NCI-H187 treated with DMSO at 0.1 percent for 48 hours (cell line): ENCODE measurements around the gene GNA12.
"Not testable (repeated sequence)": the region's sequence is repeated elsewhere in the genome, so short reads cannot be mapped to it uniquely, and the experiment has no call there.

Source experiments
- DNase-seq: peaks from one replicate; lab custom pipeline; 2025; lab: John Stamatoyannopoulos, UW

Gene GNA12

GRCh38 chr7:2751086-2751485 lies 93.0 kb downstream of the GNA12 start:
- DNase-seq: no peak

GRCh38 chr7:2750004-2750407 lies 94.1 kb downstream of the GNA12 start:
- DNase-seq: no peak

DNA sequence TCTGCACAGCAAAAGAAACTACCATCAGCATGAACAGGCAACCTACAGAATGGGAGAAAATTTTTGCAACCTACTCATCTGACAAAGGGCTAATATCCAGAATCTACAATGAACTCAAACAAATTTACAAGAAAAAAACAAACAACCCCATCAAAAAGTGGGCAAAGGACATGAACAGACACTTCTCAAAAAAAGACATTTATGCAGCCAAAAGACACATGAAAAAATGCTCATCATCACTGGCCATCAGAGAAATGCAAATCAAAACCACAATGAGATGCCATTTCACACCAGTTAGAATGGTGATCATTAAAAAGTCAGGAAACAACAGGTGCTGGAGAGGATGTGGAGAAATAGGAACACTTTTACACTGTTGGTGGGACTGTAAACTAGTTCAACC lies 95.4 kb downstream of the GNA12 start:
- not testable (repeated sequence) for DNase-seq

DNA sequence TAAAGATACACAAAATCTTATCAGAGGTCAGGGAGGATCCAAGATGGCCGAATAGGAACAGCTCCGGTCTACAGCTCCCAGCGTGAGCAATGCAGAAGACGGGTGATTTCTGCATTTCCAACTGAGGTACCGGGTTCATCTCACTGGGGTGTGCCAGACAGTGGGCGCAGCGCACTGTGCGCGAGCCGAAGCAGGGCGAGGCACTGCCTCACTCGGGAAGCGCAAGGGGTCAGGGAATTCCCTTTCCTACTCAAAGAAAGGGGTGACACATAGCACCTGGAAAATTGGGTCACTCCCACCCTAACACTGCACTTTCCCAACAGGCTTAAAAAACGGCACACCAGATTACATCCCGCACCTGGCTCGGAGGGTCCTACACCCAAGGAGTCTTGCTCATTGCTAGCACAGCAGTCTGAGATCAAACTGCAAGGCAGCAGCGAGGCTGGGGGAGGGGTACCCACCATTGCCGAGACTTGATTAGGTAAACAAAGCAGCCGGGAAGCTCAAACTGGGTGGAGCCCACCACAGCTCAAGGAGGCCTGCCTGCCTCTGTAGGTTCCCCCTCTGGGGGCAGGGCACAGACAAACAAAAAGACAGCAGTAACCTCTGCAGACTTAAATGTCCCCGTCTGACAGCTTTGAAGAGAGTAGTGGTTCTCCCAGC lies 100.5 kb downstream of the GNA12 start:
- not testable (repeated sequence) for DNase-seq

DNA sequence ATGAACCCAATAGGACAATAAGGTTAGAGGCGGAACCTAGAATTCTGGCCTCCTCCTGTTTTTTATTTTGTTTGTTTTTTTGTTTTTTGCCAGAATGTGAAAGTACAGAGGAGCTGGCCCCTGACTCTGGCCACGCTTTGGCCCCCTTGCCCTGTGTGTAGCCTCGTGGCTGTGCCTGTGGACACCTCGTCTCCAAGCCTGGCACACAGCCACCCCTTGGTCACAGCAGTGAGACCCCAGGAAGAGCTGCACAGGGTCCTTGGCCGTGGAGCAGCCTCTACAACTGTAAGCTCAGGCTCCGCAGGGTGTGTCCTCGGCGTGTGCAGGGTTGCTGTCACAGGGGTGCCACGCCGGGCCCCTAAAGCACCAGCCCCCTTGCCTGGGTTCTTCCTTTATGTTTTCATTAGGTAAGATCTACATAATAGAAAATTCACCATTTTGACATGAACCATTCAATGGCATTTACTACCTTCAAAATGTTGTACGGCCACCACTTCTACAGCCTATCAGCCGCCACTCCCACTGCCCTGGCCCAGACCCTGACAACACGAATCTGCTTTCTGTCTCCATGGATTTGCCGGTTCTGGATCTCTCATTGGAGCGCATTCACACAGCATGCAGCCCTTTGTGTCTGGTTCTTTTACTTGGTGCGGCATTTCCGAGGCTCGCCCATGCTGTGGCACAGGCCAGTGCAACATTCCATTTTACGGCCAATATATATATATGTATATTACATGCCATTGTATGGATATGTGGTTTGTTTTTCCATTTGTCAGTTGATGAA lies 105.2 kb downstream of the GNA12 start:
- DNase-seq: no peak

DNA sequence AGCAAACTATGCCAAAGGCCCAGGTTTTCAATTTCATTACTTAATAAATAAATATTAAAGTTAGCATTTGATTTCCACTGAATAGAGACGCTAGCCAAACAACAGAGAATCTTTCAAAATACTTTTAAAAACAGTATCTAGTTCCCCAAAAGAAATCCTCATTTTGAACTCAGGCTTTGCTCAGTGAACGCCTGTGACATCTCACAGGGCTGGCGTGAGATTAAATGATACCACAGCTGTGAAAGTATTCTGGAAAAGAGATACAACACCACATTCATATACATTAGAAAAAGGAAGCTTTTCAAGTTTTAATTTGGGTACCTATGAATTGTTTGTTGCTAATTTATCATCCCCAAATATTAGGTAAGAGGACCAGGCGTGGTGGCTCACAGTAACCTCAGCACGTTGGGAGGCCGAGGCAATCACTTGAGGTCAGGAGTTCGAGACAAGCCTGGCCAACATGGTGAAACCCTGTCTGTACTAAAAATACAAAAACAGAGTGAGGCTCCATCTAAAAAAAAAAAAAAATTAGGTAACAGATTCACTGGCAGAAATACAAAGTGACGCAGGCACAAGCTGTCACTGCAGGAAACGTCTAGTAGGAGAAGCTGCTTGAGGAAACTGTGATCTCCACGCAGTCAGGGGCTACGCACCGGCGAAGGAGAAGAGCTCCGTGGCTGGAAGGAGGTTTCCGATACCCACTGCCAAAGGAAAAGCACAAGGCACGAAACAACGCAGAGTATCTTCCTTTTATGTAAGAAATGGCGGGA lies 106.2 kb downstream of the GNA12 start:
- DNase-seq: no peak

DNA sequence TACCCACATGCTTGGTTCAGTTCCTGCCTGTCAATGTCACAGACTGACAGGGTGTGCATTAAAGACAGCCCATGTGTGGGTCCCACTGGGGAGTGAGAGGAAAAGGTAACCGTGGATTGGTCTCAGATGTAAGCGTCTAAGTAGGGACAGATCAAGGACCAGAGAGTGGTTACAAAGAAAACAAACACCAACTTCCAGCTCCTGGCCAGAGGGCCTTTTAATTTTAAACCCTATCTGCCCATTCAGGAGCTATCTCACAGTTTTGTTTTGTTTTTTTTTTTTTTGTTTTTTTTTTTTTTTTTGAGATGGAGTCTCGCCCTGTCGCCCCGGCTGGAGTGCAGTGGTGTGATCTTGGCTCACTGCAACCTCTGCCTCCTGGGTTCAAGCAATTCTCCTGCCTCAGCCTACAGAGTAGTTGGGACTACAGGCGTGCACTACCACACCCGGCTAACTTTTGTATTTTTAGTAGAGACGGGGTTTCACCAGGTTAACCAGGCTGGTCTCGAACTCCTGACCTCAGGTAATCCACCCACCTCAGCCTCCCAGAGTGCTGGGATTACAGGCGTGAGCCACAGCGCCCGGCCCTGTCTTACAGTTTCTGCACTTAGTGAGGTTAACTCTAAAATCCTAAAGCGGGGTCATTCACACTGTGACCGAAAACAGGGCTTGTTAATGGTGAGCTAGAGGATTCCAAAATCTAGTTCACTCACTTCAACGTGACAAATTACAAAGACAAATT lies 106.9 kb downstream of the GNA12 start:
- DNase-seq: not testable (repeated sequence)

DNA sequence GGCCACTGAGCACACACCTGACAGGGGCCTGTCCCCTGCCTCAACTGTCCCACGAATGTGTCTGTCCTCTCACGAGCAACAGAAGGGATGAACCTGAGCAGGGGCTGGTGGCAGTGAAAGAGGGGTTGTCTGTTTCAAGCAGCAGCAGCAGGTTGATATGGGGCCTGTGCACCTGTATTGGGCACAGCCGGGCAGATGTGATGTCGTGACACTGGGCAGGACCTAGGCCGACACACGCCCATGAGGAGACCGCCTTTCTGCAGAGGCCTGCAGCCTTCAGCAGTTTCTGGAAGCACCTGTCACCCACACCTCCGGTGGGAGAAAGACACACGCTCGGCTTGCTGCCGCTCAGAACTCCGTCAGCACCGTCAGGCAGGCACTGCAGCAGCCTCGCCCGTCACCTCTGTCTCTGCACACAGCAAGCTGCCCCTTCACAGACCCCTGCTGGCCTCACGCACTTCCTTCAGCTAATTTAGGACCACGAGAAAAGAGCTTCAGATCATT lies 107.6 kb downstream of the GNA12 start:
- no peak for DNase-seq

GRCh38 chr7:2735744-2736143 lies 108.4 kb downstream of the GNA12 start:
- DNase-seq: no peak

GRCh38 chr7:2734751-2735571 lies 109.1 kb downstream of the GNA12 start:
- DNase-seq: no peak

DNA sequence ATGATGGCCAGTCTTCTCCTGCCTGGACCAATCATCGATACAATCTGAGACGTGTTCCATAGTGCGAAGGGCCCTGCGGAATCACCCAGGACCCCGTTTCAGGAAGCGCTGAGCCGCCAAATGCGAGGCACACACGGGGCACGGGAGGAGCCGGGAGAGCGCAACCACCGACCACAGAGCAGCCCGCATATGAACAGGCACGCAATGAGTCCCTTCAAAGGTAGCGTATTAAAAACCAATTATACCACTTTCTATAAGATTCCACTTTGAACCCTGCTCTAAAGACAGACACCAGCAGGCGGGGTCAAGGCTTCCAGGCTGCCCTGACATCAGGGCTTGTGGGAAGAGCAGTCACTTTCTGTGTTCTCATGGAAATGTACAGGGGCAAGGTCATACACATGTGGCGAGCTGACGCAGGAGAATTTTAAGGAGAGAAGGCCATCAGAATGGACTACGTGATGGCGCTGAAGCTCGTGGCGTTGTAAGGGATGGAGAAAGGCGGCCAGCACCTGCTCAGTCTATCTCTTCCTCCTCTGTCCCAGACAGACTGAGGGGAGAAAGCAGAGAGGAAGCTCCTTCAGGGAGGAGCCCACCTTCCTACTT lies 109.9 kb downstream of the GNA12 start:
- no peak for DNase-seq

DNA sequence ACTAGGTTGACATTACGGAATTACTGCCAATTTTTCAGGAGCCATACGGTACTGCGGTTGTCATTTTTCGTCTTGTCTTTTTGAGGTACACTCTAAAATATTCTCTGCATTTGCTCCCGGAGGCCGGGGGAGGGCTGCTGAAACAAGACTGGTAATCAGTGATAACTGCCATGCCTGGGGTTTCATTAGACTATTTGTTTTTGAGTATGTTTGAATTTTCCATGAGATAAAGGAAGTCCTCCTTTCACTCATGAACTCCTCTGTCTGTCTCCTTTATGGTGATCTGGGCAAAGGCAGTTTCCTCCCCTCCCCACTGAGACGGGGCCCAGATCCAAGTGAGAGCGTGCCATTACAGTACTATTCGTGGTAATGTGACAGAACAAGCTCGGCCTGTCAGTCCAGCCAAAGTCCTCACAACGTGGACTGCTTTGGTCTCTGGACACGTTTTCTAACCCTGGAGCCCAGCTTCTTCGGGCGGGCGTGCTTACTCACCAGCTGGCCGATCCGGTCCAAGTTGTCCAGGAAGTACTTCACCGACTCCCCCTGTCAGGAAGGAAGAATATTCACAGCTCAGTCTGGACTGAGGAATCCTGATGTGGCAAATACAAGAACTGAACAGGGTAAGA lies 111.0 kb downstream of the GNA12 start:
- no peak for DNase-seq

GRCh38 chr7:2732388-2732787 lies 111.7 kb downstream of the GNA12 start:
- no peak for DNase-seq

GRCh38 chr7:2730846-2731770 lies 113.0 kb downstream of the GNA12 start:
- no peak for DNase-seq

DNA sequence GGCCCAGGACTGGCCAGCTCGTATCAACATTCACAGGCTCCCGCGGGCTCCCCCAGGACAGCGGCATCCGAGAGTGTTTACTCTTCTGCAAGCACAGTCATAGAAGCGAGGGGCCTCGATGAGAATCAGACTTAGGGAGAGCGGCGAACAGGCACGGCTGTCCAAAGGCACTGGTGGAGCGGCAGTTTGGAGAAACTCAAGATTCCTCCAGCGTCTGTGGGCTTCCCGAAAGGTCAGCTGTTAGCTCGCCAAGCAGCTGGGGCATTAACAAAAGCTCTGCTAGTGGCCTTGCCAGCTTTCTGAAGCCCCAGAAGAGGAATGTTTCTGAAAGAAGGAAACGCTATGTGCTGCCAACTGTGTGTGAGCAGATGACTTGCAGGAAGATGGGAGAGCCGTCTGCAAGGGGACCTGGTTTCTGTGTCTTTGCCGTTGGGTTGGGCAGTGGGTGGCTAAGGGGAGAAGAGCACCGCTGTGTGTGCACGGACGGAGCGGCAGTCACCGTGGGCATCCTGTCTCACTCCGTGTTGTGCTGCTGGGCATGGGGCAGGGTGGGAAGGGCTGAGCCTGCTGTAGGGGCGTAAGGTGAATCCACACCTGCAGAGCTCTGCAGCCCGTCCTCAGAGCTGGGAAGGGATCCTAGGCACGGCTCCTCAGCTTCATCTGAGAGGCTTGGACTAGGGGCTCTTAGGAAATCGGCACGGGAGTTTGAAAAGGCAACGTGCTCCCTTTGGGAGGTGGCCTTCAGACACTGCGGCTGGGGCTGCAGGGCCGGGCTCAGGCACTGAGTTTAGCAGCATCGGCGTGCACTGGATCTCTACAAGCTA lies 114.0 kb downstream of the GNA12 start:
- DNase-seq: no peak

- no peak for DNase-seq
These were observed 114.8 kb downstream of the GNA12 start for GRCh38 chr7:2729031-2729892.
